Body of pancreas (tissue), 4 donors: ENCODE data around the gene TBL1Y.

Experiments
- POLR2A ChIP-seq, 3 donors: fragments of 450-650 bp; IDR thresholded peaks; one replicate each; pipeline ENCODE4 v1.6.1; 2016; ENCODE audit warnings: antibody characterized with exemption in 3 of 3, mild to moderate bottlenecking in 2 of 3
- TF ChIP-seq, protein P1 (sequence below), 7 experiments: fragments of 450-650 bp in 4 of 7; fragments of 200-600 bp in 3 of 7; sonication (generic) in 3 of 7; IDR thresholded peaks; one replicate each; pipeline ENCODE4 v1.5.1; 2016 to 2019; ENCODE audit warnings: antibody characterized with exemption in 7 of 7

DNA sequence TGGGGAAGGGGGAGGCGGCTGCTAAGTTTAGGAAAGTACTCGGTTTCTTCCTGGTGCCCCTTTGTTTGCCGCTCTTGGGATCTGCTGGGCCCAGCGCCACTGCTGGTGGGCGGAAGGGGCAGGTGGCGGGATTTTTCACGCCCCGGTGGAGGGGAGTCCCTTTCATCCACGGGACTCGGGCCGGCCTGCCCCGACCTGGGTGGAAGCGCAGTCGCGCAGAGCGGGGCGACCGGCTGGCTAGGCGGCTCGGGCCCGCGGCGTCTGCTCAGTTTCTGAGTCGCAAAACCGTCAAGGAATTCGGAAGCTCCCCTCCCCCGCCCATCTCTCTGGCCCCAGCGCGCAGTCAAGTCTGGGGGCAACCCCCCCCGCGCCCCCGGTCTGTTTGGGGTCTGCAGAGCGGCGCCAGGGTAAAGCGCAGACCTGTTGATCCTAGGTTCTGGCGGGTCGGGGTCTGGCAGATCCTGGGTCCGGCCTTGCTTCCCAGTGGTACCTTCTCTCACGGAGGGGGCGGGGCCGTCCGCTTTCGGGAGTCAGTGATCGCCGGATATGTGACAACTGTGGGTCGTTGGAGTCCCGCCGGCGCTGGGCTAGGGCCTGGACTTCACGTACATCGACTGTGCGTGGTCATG, 870 bp downstream of the TBL1Y start, which contains the start of gene AMELY:
- TF ChIP-seq, protein P1, sequence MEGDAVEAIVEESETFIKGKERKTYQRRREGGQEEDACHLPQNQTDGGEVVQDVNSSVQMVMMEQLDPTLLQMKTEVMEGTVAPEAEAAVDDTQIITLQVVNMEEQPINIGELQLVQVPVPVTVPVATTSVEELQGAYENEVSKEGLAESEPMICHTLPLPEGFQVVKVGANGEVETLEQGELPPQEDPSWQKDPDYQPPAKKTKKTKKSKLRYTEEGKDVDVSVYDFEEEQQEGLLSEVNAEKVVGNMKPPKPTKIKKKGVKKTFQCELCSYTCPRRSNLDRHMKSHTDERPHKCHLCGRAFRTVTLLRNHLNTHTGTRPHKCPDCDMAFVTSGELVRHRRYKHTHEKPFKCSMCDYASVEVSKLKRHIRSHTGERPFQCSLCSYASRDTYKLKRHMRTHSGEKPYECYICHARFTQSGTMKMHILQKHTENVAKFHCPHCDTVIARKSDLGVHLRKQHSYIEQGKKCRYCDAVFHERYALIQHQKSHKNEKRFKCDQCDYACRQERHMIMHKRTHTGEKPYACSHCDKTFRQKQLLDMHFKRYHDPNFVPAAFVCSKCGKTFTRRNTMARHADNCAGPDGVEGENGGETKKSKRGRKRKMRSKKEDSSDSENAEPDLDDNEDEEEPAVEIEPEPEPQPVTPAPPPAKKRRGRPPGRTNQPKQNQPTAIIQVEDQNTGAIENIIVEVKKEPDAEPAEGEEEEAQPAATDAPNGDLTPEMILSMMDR (IDR thresholded peaks at IDR 0.05), result no peak
- TF ChIP-seq POLR2A (IDR thresholded peaks at IDR 0.05), result no peak
